NT2/D1 (cell line): ENCODE data around the gene IGFALS.

Source experiments
- SUZ12 ChIP-seq: IDR thresholded peaks from 2 replicates; pipeline ENCODE4 v1.6.1; 2011; ENCODE audit not compliant: insufficient read length, insufficient read depth; ENCODE audit errors: extremely low read depth
- YY1 ChIP-seq: IDR thresholded peaks from 2 replicates; pipeline ENCODE4 v1.6.1; 2011; ENCODE audit not compliant: insufficient read length, insufficient read depth
- ZNF274 ChIP-seq: IDR thresholded peaks from 2 replicates; pipeline ENCODE4 v1.6.1; 2011; ENCODE audit warnings: mild to moderate bottlenecking, low read depth, low read length

- no peak for TF ChIP-seq ZNF274
- TF ChIP-seq YY1, result no peak
- no peak for TF ChIP-seq SUZ12
These were observed 40.6 kb upstream of the IGFALS start for GRCh38 chr16:1834096-1834495.
